Fibroblast of upper back skin (primary cell): ENCODE data around the gene IRS1.
A peak's percentile ranks its signal among the peaks of the same experiment; 100 is the strongest.

Experiments
- DNase-seq: peaks from one replicate; pipeline ENCODE4 v3.0.0-alpha.2; 2013

IRS1 gene

DNA sequence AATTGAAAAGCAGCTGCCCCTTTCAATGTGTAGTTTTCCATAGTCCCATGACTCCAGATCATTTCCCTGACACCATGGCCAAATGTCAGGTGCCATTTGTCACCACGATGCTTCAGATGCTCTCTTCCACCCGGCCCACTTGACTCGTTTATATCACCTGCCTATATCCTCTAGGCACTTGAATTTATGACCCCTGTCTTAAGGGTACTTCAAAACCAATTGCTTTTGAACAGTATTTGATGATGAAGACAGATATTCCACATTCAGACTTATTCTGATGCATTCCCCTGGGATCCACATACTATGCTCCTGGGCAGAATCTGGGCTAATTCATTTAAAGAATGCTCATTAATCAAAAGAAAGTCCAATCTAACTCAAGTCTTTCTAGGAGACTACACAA is 19.3 kb upstream of the IRS1 start:
- DNase-seq, result no peak

- DNase-seq, result no peak
Observed at GRCh38 chr2:226813148-226813701, 13.6 kb upstream of the IRS1 start.

- no peak for DNase-seq
Observed at GRCh38 chr2:226803410-226803809, 3.8 kb upstream of the IRS1 start.

- DNase-seq, result peak; percentile 84
Observed at GRCh38 chr2:226802573-226802972, 3.0 kb upstream of the IRS1 start.

GRCh38 chr2:226800941-226801784 is 1.5 kb upstream of the IRS1 start:
- peak; percentile 62 for DNase-seq

DNA sequence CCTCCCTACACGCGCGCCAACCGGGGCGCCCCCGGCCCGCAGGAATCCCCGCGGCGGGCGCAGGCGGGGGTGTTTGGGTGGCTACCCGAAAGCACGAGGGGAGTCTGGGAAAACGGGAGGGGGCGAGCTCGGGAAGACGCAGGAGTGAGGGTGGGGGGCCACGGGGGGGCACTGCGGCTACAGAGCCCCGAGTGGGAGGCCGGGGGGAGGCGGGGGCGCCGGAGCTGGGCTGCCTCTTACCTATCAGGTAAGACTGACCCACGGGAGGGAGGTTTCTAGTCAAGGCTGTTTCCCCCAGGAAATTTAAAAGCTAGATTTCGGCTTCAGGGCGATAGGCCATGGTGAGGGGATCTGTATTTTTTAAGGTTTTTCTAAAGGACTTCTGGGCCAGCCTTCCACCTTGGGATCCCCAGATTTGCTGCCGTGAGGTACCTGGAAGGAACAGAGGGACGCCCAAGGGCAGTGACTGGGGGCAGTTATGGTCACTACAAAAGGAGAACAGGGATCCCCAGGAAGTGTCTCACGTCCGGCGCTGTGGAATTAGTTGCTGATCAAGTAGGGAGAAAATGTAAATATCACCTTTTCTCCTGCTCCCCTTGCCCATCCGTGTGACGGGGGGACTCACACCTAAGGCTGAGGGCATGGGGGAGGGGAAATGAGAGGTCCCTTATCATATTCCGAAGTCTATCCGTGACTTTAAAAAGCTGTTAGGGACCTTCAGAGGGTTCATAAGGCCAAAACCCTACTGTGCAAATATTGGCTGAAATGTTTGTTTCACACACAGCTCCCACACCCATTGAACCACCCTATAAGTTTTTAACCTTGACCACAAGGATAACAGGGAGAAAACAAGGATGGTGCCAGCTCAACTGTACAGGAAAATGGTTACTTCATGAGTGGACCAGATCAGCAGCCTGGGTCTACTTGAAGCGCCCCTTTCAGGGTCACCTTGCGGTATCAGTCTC is 638 bp upstream of the IRS1 start:
- DNase-seq, result no peak

DNA sequence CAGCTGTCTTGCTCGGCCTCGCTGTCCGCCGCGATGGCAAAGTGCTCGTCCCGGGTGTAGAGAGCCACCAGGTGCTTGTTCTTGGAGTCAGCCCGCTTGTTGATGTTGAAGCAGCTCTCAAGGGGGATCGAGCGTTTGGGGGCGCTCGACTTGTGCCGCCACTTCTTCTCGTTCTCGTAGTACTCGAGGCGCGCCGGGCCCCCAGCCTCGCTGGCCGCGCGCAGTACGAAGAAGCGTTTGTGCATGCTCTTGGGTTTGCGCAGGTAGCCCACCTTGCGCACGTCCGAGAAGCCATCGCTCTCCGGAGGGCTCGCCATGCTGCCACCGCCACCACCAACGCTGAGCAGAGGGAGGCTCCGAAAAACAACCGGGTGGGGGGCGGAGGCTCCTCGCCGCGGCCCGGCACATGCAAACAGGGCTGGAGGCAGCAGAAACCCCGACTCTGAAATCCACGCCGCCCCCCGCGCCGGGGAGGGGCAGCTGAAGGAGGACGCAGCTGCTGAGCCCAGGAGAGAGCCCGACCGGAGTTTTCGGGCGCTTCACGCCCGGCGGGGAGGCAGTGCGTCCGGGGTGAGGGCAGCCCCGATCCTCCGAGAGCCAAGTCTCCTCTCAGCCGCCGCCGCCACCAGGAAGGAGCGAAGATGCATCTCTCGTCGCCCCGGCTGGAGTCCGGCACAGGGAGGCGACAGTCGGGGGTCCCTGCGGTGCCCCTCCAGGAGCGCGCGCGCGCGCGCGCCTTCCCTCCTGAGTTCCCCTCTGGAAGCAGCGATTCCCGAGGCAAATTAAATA is 1.0 kb downstream of the IRS1 start:
- DNase-seq, result peak; percentile 56

DNA sequence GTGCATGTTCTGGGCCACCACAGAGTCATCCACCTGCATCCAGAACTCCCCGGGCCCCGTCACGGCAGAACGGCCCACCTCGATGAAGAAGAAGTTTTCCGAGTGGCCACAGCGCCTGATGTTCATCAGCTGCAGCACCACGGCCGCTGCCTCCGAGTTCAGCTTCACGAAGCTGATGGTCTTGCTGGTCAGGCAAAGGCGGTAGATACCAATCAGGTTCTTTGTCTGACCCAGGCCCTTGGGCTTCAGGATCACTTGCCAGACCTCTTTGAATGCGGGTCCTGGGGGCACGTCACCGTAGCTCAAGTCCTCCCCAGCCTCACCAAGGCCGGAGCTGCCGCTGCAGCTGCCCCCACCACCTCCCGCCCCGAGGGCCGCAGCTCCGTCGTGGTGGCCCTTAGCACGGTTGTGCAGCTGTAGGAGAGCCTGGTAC is 1.6 kb downstream of the IRS1 start:
- no peak for DNase-seq

- DNase-seq, result no peak
Observed at GRCh38 chr2:226797289-226797988, 2.2 kb downstream of the IRS1 start.

DNA sequence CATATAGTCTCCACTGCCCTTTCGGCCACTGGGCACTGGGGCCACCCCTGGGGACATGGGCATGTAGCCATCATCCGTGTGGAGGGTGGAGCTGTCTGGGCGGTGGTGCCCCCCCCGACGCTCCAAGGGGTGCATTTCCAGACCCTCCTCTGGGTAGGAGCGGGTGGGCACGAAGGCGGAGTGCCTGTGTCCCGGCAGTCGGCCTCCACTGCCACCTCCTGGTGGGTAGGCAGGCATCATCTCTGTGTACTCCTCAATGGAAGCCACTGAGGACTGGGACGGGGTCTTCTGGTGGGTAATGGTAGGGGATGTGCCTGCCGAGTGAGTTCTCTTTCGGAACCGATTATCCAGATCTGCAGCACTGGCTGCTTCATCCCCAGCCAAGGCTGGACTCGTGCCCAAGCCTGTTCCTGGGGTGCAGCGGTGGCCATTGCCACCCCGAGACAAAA is 2.8 kb downstream of the IRS1 start:
- DNase-seq, result no peak

DNA sequence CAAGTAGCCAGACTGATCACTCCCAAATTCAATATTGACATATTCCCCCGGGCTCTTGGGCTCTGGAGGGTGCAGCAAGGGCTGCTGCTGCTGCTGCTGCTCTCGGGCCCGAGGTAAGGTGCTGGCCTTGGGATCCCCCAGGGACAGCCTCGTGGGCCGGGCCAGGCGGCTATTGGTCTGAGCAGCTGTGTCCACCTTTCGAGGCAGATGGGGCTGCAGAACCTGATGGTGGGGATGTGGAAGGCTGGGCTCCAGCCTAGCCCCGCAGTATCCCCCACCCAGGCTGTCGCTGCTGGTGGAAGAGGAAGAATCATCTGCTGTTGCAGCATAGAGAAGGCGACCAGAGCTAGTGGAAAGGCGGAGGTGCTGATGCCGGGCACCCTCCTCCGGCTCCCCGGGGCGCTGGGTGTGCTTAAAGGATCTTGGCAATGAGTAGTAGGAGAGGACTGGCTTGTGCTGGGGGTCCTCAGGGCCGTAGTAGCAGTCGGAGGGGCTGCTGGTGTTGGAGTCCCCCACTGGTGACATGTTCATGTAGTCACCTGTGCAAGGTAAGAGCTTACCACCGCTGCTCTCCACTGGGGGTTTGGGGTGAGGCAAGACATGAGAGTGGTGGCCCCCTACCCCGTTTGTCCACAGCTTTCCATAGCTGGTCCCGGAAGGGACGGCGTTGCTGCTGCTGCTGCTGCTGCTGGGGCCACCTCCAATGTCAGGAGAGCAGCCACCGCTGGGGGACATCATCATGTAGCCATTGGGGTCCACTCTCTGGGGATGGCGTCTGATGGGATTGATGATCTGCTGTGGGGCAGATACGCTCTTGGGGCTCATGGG is 3.4 kb downstream of the IRS1 start:
- DNase-seq, result no peak

GRCh38 chr2:226795281-226796011 is 4.2 kb downstream of the IRS1 start:
- no peak for DNase-seq

DNA sequence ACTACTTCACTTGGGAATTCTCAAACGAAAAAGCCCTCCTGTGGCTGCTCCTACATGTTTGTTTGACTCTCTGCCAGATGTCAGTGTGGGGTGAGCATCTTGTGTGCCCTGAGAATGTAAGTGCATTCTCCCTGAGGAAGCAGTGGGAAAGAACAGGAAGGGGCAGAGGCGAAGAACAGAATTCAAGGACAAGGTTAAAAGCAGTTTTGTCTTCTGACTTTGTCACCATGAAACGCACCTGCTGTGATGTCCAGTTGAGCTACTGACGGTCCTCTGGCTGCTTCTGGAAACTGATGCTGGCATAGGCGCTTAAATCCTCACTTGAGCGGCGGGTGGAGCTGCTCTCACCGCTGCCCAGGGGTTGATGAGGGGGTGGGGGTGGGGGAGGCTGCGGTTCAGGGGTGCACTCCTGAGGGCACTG is 4.9 kb downstream of the IRS1 start:
- peak; percentile 76 for DNase-seq

DNA sequence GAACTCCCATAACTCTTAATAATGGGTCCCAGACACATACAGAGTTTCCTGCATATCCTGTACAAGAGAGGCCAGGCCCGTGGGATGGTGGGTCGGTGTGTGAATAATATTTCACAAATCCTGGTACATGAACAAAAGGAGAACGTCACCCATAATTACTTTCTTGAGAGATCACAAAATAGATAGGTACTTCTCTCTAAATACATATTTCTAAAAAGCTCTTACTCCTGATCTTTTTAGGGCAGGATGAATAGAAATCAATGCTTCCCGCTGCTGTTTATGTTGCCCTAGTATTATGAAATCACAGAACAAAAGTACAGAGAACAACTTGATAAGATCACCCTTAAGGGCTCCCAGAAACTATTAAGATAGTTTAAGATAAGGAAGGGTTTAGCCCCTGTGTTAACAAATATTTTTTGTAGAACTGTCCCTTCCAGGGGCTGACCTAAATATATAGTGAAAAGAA is 5.4 kb downstream of the IRS1 start:
- DNase-seq, result no peak

DNA sequence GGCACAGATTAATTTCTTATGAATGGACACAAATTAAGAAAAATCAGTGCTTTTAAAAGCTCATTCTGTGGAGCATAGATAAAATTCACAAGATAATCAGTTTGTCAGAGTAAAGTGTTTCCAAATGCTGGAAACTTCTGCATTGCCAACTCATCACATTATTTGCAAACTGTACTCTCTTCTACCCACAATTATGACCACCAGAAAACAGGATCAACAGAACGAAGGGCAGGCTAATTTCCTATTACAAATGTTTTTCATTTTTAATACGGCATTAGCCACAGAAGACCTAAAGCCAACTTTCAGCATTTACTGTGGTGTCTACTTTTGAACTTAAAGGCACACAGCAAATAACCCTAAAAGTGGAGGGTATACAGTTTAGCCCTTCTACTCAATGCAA is 6.0 kb downstream of the IRS1 start:
- DNase-seq, result no peak

- DNase-seq, result no peak
Observed at GRCh38 chr2:226792155-226792881, 7.3 kb downstream of the IRS1 start.

- peak; percentile 81 for DNase-seq
Observed at GRCh38 chr2:226791487-226792081, 8.0 kb downstream of the IRS1 start.

DNA sequence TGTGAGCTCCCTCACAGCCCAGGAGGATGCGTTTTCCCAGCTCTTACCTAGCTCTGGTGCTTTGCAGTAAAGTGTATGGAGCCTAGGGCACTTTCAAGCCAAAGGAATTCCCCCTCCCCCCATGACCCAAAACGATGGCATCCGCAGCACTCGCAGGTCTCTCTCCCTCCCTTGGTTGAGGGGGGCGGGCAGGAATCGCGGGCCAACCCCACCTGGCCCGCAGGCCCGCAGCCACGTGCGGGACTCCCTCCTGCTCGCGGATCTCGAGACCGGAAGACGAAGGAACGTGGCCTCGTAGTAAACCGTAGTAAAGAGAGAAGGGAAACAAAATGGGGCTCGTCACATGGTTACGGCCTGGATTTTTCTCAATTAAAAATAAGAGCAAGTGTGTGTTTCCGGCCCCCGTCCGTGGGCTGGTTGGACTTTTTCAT is 8.5 kb downstream of the IRS1 start:
- DNase-seq, result peak; percentile 52

GRCh38 chr2:226790431-226790830 is 9.2 kb downstream of the IRS1 start:
- DNase-seq, result no peak
